Lower leg skin (tissue), 3 donors: ENCODE measurements around the gene LIFR.

Experiments used
- CTCF ChIP-seq, 3 donors: fragments of 450-650 bp; IDR thresholded peaks; one replicate each; pipeline ENCODE4 v1.5.1; 2016; ENCODE audit warnings: antibody characterized with exemption in 3 of 3, mild to moderate bottlenecking in 3 of 3, moderate library complexity in 2 of 3
- POLR2A ChIP-seq, 2 donors: fragments of 450-650 bp; IDR thresholded peaks; one replicate each; pipeline ENCODE4 v1.6.1; 2016 to 2017; ENCODE audit warnings: antibody characterized with exemption in 2 of 2, mild to moderate bottlenecking in 1 of 2, moderate library complexity in 1 of 2

GRCh38 chr5:38548064-38548759, 8.2 kb downstream of the LIFR start:
- TF ChIP-seq CTCF (IDR thresholded peaks at IDR 0.05) (no peak), POLR2A (IDR thresholded peaks at IDR 0.05) (no peak)
